Keratinocyte (primary cell): ENCODE measurements around the gene EBF4. TPM values are rescaled to one million over a fixed set of nuclear protein-coding genes. Genes with fewer than 3 reads are reported as not detected.
A peak's percentile ranks its signal among the peaks of the same experiment; 100 is the strongest.

ENCODE experiments used
- DNase-seq: peaks from one replicate; pipeline ENCODE4 v3.0.0-alpha.2; 2011; ENCODE audit warnings: low read depth, missing footprints, low spot score
- FAIRE-seq: peaks from 2 replicates; lab custom pipeline; 2011; peaks lifted over from hg19 to GRCh38; lab: Jason Lieb, UNC
- H2AFZ ChIP-seq: 2 replicates; pipeline ENCODE4 v1.6.0; 2012; ENCODE audit warnings: low read length, control low read depth, inconsistent platforms; ENCODE audit not compliant: control insufficient read depth
- H3K27ac ChIP-seq: 2 replicates; pipeline ENCODE4 v1.5.1; 2011; ENCODE audit warnings: low read length; ENCODE audit not compliant: control insufficient read depth, insufficient read depth
- H3K27me3 ChIP-seq: 3 replicates; pipeline ENCODE4 v1.6.0; 2011; ENCODE audit warnings: low read length; ENCODE audit not compliant: control insufficient read depth, insufficient read depth; ENCODE audit errors: extremely low read depth
- H3K36me3 ChIP-seq, 2 experiments: 2 replicates in 1 of 2; 3 replicates in 1 of 2; pipeline ENCODE4 v1.5.1; 2011; ENCODE audit warnings: low read length in 2 of 2, mild to moderate bottlenecking in 1 of 2; ENCODE audit not compliant: control insufficient read depth in 2 of 2, insufficient read depth in 2 of 2; ENCODE audit errors: extremely low read depth in 1 of 2
- H3K4me1 ChIP-seq: 3 replicates; pipeline ENCODE4 v1.5.1; 2011; ENCODE audit warnings: low read length; ENCODE audit not compliant: control insufficient read depth, insufficient read depth; ENCODE audit errors: extremely low read depth
- H3K4me2 ChIP-seq: 3 replicates; pipeline ENCODE4 v1.6.0; 2011; ENCODE audit warnings: low read depth, low read length; ENCODE audit not compliant: control insufficient read depth, insufficient read depth; ENCODE audit errors: extremely low read depth
- H3K4me3 ChIP-seq, 3 experiments: fragments of 200-600 bp in 1 of 3; sonication (generic) in 1 of 3; 2 replicates in 2 of 3; 3 replicates in 1 of 3; pipeline ENCODE4 v1.5.1; 2011 to 2016; ENCODE audit warnings: low read length in 3 of 3, mild to moderate bottlenecking in 3 of 3, control low read depth in 2 of 3, inconsistent platforms in 1 of 3, low read depth in 1 of 3, mixed read lengths in 1 of 3, mixed run types in 1 of 3, moderate library complexity in 1 of 3; ENCODE audit not compliant: control insufficient read depth in 2 of 3, insufficient read depth in 2 of 3; ENCODE audit errors: extremely low read depth in 1 of 3
- H3K79me2 ChIP-seq: 2 replicates; pipeline ENCODE4 v1.6.0; 2012; ENCODE audit warnings: low read length; ENCODE audit not compliant: control insufficient read depth, insufficient read depth
- H3K9ac ChIP-seq: 3 replicates; pipeline ENCODE4 v1.6.0; 2011; ENCODE audit warnings: low read length; ENCODE audit not compliant: control insufficient read depth, insufficient read depth; ENCODE audit errors: extremely low read depth
- H3K9me1 ChIP-seq: 3 replicates; pipeline ENCODE4 v1.6.0; 2011; ENCODE audit warnings: low read length; ENCODE audit not compliant: control insufficient read depth, insufficient read depth; ENCODE audit errors: extremely low read depth
- H3K9me3 ChIP-seq: 2 replicates; pipeline ENCODE4 v1.5.1; 2012; ENCODE audit warnings: low read depth, low read length; ENCODE audit not compliant: control insufficient read depth
- H4K20me1 ChIP-seq: 3 replicates; pipeline ENCODE4 v1.6.0; 2011; ENCODE audit warnings: low read length; ENCODE audit not compliant: control insufficient read depth, insufficient read depth; ENCODE audit errors: extremely low read depth
- EZH2 ChIP-seq: IDR thresholded peaks from one replicate; pipeline ENCODE4 v1.6.1; 2012; ENCODE audit warnings: inconsistent platforms, mild to moderate bottlenecking, low read length, moderate library complexity
- dilution Hi-C: fragments of 300-500 bp; cut with MboI; formaldehyde crosslinking; loops from one replicate; pipeline ENCODE4 v1.7.0; 2020; ENCODE audit warnings: low sequenced_read_pairs; ENCODE audit not compliant: extremely low pct_ligation_motif_present
- polyA plus RNA-seq, 5 experiments: library from polyadenylated mRNA; depleted of rRNA in 3 of 5; stranded (reverse) in 3 of 5; stranded (forward) in 1 of 5; unstranded in 1 of 5; fragments of >200 nt; gene quantifications; 1 replicate in 1 of 5; 2 replicates in 3 of 5; 3 replicates in 1 of 5; pipeline versions ENCODE4 v1.2.1 to v1.2.3, GENCODE V29; 2011 to 2012; ENCODE audit warnings: missing spikeins in 2 of 5, low read depth in 1 of 5, low replicate concordance in 1 of 5
- TF ChIP-seq, protein P1 (sequence below), 3 experiments: IDR thresholded peaks in 1 of 3; conservative IDR thresholded peaks in 1 of 3; optimal IDR thresholded peaks in 1 of 3; 2 replicates in 2 of 3; 3 replicates in 1 of 3; pipeline versions ENCODE3 to v1.5.1; 2011; ENCODE audit warnings: low read length in 3 of 3, mild to moderate bottlenecking in 3 of 3, moderate library complexity in 2 of 3, control low read depth in 1 of 3, inconsistent platforms in 1 of 3; ENCODE audit not compliant: insufficient read depth in 2 of 3; ENCODE audit errors: extremely low read depth in 1 of 3

The EBF4 gene
- polyA plus RNA-seq, 1 donor (not counting 4 experiments of a cell fraction or from before 2014, with no cell fraction given), result not detected

DNA sequence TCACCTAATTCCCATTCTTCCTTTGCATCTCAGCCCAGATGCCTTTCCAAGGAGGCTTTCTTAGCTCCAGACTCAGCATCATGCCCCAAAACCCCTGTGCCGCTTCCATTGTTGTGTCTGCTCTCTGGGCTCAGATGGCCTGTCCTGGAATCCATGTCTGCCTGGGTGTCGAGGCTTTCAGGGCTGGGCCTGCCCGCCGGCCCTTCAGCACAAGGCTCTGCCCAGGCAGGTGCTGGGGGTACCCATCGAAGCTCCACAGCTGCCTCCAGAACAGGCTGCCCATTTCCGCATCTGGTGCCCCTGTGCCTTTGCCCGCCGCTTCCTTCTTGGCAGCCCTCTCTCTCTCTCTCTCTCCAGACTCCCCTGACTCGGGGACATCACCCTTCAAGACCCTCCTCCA lies 106.7 kb downstream of the EBF4 start:
- peaks cover 2% of the 10 kb centered on the region for H3K4me1 ChIP-seq
- FAIRE-seq (no peak), DNase-seq (no peak)
- H3K9me1 ChIP-seq, result no peaks in the 10 kb centered on the region
- no peaks in the 10 kb centered on the region for H3K36me3 ChIP-seq
- dilution Hi-C loops, result no loop called here
- H3K4me2 ChIP-seq, result no peak overlapping the region
- no peaks in the 10 kb centered on the region for H4K20me1 ChIP-seq
- H3K27me3 ChIP-seq, result peaks cover 75% of the 10 kb centered on the region
- H3K9ac ChIP-seq, result no peak overlapping the region
- no peak overlapping the region for H3K27ac ChIP-seq
- no peak for TF ChIP-seq EZH2
- TF ChIP-seq, protein P1, sequence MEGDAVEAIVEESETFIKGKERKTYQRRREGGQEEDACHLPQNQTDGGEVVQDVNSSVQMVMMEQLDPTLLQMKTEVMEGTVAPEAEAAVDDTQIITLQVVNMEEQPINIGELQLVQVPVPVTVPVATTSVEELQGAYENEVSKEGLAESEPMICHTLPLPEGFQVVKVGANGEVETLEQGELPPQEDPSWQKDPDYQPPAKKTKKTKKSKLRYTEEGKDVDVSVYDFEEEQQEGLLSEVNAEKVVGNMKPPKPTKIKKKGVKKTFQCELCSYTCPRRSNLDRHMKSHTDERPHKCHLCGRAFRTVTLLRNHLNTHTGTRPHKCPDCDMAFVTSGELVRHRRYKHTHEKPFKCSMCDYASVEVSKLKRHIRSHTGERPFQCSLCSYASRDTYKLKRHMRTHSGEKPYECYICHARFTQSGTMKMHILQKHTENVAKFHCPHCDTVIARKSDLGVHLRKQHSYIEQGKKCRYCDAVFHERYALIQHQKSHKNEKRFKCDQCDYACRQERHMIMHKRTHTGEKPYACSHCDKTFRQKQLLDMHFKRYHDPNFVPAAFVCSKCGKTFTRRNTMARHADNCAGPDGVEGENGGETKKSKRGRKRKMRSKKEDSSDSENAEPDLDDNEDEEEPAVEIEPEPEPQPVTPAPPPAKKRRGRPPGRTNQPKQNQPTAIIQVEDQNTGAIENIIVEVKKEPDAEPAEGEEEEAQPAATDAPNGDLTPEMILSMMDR (optimal IDR thresholded peaks at IDR 0.05 in 1 of 3, IDR thresholded peaks at IDR 0.05 in 1 of 3, conservative IDR thresholded peaks at IDR 0.05 in 1 of 3; ENCODE audit: extremely low read depth in 1 of 3, insufficient read depth in 2 of 3, low read length in 3 of 3), result no peak
- H3K9me3 ChIP-seq, result peaks cover 2% of the 10 kb centered on the region
- H3K4me3 ChIP-seq, result no peak overlapping the region
- no peaks in the 10 kb centered on the region for H3K79me2 ChIP-seq
- H2AFZ ChIP-seq, result no peak overlapping the region

DNA sequence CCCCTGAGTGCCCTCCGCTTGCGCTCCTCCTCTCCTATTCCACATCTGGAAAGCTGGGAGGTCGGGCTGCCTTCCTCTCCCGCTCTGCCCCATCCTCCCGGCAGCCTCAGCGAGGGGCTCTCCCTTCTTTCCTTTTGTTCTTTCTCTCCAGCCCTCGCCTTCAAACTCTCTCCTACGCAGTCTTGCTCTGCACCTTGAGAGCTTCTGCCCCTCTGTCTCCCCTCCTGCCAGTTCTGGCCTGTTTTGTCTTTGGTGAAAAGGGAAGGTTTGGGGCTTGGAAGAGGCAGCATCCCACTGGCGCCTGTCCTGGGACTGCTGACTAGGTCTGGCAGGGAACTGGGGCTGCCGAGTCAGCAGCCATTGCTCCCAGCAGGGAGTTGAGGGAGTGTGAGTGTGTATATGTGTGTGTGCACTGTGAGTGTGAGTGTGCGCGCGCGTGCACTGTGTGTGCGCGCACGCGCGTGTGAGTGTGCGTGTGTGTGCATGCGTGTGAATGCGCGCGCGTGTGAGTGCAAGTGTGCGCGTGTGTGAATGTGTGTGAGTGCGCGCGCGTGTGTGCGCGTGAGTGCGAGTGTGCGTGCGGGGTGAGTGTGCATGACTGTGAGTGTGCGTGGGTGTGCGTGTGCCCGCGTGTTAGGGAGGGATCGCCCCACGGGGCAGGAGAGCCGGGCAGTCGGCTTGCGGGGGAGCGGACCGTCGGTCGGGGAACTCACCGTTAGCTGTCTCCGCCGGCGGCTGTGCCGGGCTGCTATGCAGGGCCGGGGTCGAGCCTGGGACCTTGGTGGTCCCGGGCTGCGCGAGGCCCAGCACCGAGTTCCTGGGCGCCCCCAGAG lies 107.3 kb downstream of the EBF4 start:
- dilution Hi-C loops, result no loop called here
- no peak overlapping the region for H2AFZ ChIP-seq
- H3K27ac ChIP-seq, result no peak overlapping the region

More for the DNA sequence above, 107.3 kb downstream of the EBF4 start:
- Histone ChIP-seq H4K20me1 (no peaks in the 10 kb centered on the region), H3K4me1 (peaks cover 2% of the 10 kb centered on the region), H3K36me3 (no peaks in the 10 kb centered on the region), H3K9ac (no peak overlapping the region), H3K9me3 (peaks cover 2% of the 10 kb centered on the region), H3K4me3 (no peak overlapping the region), H3K9me1 (no peaks in the 10 kb centered on the region), H3K79me2 (no peaks in the 10 kb centered on the region), H3K4me2 (no peak overlapping the region), H3K27me3 (peaks cover 80% of the 10 kb centered on the region)
- DNase-seq (no peak), FAIRE-seq (no peak)
- peak; percentile 98 for TF ChIP-seq EZH2
- TF ChIP-seq, protein P1 (optimal IDR thresholded peaks at IDR 0.05 in 1 of 3, IDR thresholded peaks at IDR 0.05 in 1 of 3, conservative IDR thresholded peaks at IDR 0.05 in 1 of 3; ENCODE audit: extremely low read depth in 1 of 3, insufficient read depth in 2 of 3, low read length in 3 of 3), result no peak
